ENCODE data around the gene EHMT1. TPM values are rescaled to one million over a fixed set of nuclear protein-coding genes. Genes with fewer than 3 reads are reported as not detected.
"Not testable (repeated sequence)": the region's sequence is repeated elsewhere in the genome, so short reads cannot be mapped to it uniquely, and the experiment has no call there.

The EHMT1 gene
- polyA plus RNA-seq, 3 donors = 10.1 to 46.5 (median 15.0) TPM

- H3K27ac Mint-ChIP-seq = no peak overlapping the region
- intact Hi-C loops (cut with micrococcal nuclease) = no loop called here
- H3K27me3 Mint-ChIP-seq (ENCODE audit: low read depth in 3 of 3) = peaks cover 10 to 16% (median 12%) of the 10 kb centered on the region in 3 donors
- no peak overlapping the region for H3K27ac ChIP-seq (ENCODE audit: low read depth in 1 of 2, low read length in 2 of 2)
- WGBS (ENCODE audit: insufficient coverage) = 91% methylated on average over 10 of the region's 10 CpGs
- no peaks in the 10 kb centered on the region for H3K4me1 ChIP-seq (ENCODE audit: control insufficient read depth in 1 of 2, insufficient read depth in 2 of 2, low read length in 2 of 2)
- no peak overlapping the region for H3K4me3 Mint-ChIP-seq
- DNase-seq = no peak
- H3K36me3 ChIP-seq (replicated peaks in 1 of 2; ENCODE audit: control insufficient read depth in 1 of 2, insufficient read depth in 2 of 2, low read length in 2 of 2) = no peaks in the 10 kb centered on the region
- peaks cover 0 to 6% (median 0%) of the 10 kb centered on the region in 7 donors for H3K9me3 Mint-ChIP-seq
- H3K36me3 Mint-ChIP-seq = no peaks in the 10 kb centered on the region
- H3K9me3 ChIP-seq (replicated peaks in 1 of 2; ENCODE audit: control insufficient read depth in 1 of 2, insufficient read depth in 1 of 2, low read length in 2 of 2) = no peaks in the 10 kb centered on the region
- no peaks in the 10 kb centered on the region for H3K4me1 Mint-ChIP-seq
- no peak overlapping the region for H3K4me3 ChIP-seq (replicated peaks in 1 of 3; ENCODE audit: low read depth in 2 of 3, low read length in 3 of 3)
- H3K27me3 ChIP-seq (ENCODE audit: control insufficient read depth in 2 of 2, insufficient read depth in 2 of 2, low read length in 2 of 2) = peaks cover 0 to 14% of the 10 kb centered on the region in 2 donors
- H3K9ac ChIP-seq (ENCODE audit: insufficient read depth, low read length, poor library complexity, severe bottlenecking) = no peak overlapping the region
- H4K20me1 ChIP-seq (ENCODE audit: insufficient read depth, low read length) = no peaks in the 10 kb centered on the region
- no peaks in the 10 kb centered on the region for H3K79me2 ChIP-seq (ENCODE audit: insufficient read depth, low read length)
- TF ChIP-seq CTCF (IDR thresholded peaks at IDR 0.05) = no peak
- no peak overlapping the region for H3K4me2 ChIP-seq (replicated peaks; ENCODE audit: extremely low read depth, low read length, poor library complexity, severe bottlenecking)
- no peak overlapping the region for H2AFZ ChIP-seq (ENCODE audit: insufficient read depth, low read depth, low read length, poor library complexity, severe bottlenecking)
These were observed 263.7 kb downstream of the EHMT1 start for GRCh38 chr9:137882506-137882821.

- H3K4me1 Mint-ChIP-seq; H3K79me2 ChIP-seq (ENCODE audit: insufficient read depth, low read length); intact Hi-C loops (cut with micrococcal nuclease); H3K27ac Mint-ChIP-seq; H3K27me3 Mint-ChIP-seq (ENCODE audit: low read depth in 3 of 3); H3K27ac ChIP-seq (ENCODE audit: low read depth in 1 of 2, low read length in 2 of 2); H2AFZ ChIP-seq (ENCODE audit: insufficient read depth, low read depth, low read length, poor library complexity, severe bottlenecking); H3K9me3 Mint-ChIP-seq; H3K4me2 ChIP-seq (replicated peaks; ENCODE audit: extremely low read depth, low read length, poor library complexity, severe bottlenecking); H3K4me3 ChIP-seq (replicated peaks in 1 of 3; ENCODE audit: low read depth in 2 of 3, low read length in 3 of 3); H3K27me3 ChIP-seq (ENCODE audit: control insufficient read depth in 2 of 2, insufficient read depth in 2 of 2, low read length in 2 of 2); H4K20me1 ChIP-seq (ENCODE audit: insufficient read depth, low read length); H3K9ac ChIP-seq (ENCODE audit: insufficient read depth, low read length, poor library complexity, severe bottlenecking); H3K36me3 Mint-ChIP-seq; DNase-seq; H3K4me3 Mint-ChIP-seq; H3K4me1 ChIP-seq (ENCODE audit: control insufficient read depth in 1 of 2, insufficient read depth in 2 of 2, low read length in 2 of 2); H3K36me3 ChIP-seq (replicated peaks in 1 of 2; ENCODE audit: control insufficient read depth in 1 of 2, insufficient read depth in 2 of 2, low read length in 2 of 2); H3K9me3 ChIP-seq (replicated peaks in 1 of 2; ENCODE audit: control insufficient read depth in 1 of 2, insufficient read depth in 1 of 2, low read length in 2 of 2): not testable (repeated sequence)
- 100% methylated on average over 1 of the region's 6 CpGs for WGBS (ENCODE audit: insufficient coverage)
These were observed 265.2 kb downstream of the EHMT1 start for GRCh38 chr9:137883977-137884376.

GRCh38 chr9:137884547-137884946 is 265.7 kb downstream of the EHMT1 start:
- H3K36me3 Mint-ChIP-seq; H3K4me3 ChIP-seq (replicated peaks in 1 of 3; ENCODE audit: low read depth in 2 of 3, low read length in 3 of 3); H3K4me1 Mint-ChIP-seq; H3K9me3 Mint-ChIP-seq; H3K36me3 ChIP-seq (replicated peaks in 1 of 2; ENCODE audit: control insufficient read depth in 1 of 2, insufficient read depth in 2 of 2, low read length in 2 of 2); H3K9ac ChIP-seq (ENCODE audit: insufficient read depth, low read length, poor library complexity, severe bottlenecking); H3K27ac Mint-ChIP-seq; DNase-seq; H3K27me3 ChIP-seq (ENCODE audit: control insufficient read depth in 2 of 2, insufficient read depth in 2 of 2, low read length in 2 of 2); H3K79me2 ChIP-seq (ENCODE audit: insufficient read depth, low read length); intact Hi-C loops (cut with micrococcal nuclease); H2AFZ ChIP-seq (ENCODE audit: insufficient read depth, low read depth, low read length, poor library complexity, severe bottlenecking); H3K4me1 ChIP-seq (ENCODE audit: control insufficient read depth in 1 of 2, insufficient read depth in 2 of 2, low read length in 2 of 2); H4K20me1 ChIP-seq (ENCODE audit: insufficient read depth, low read length); H3K4me2 ChIP-seq (replicated peaks; ENCODE audit: extremely low read depth, low read length, poor library complexity, severe bottlenecking); H3K4me3 Mint-ChIP-seq; H3K9me3 ChIP-seq (replicated peaks in 1 of 2; ENCODE audit: control insufficient read depth in 1 of 2, insufficient read depth in 1 of 2, low read length in 2 of 2); H3K27ac ChIP-seq (ENCODE audit: low read depth in 1 of 2, low read length in 2 of 2); H3K27me3 Mint-ChIP-seq (ENCODE audit: low read depth in 3 of 3): not testable (repeated sequence)
- WGBS (ENCODE audit: insufficient coverage) = 50% methylated on average over 2 of the region's 7 CpGs

GRCh38 chr9:137885121-137885520 is 266.3 kb downstream of the EHMT1 start:
- DNase-seq; H4K20me1 ChIP-seq (ENCODE audit: insufficient read depth, low read length); H3K79me2 ChIP-seq (ENCODE audit: insufficient read depth, low read length); H3K4me3 ChIP-seq (replicated peaks in 1 of 3; ENCODE audit: low read depth in 2 of 3, low read length in 3 of 3); H3K27ac Mint-ChIP-seq; H2AFZ ChIP-seq (ENCODE audit: insufficient read depth, low read depth, low read length, poor library complexity, severe bottlenecking); H3K36me3 Mint-ChIP-seq; H3K27me3 ChIP-seq (ENCODE audit: control insufficient read depth in 2 of 2, insufficient read depth in 2 of 2, low read length in 2 of 2); H3K27me3 Mint-ChIP-seq (ENCODE audit: low read depth in 3 of 3); H3K27ac ChIP-seq (ENCODE audit: low read depth in 1 of 2, low read length in 2 of 2); H3K4me1 ChIP-seq (ENCODE audit: control insufficient read depth in 1 of 2, insufficient read depth in 2 of 2, low read length in 2 of 2); H3K4me2 ChIP-seq (replicated peaks; ENCODE audit: extremely low read depth, low read length, poor library complexity, severe bottlenecking); intact Hi-C loops (cut with micrococcal nuclease); H3K4me3 Mint-ChIP-seq; H3K9ac ChIP-seq (ENCODE audit: insufficient read depth, low read length, poor library complexity, severe bottlenecking); H3K9me3 ChIP-seq (replicated peaks in 1 of 2; ENCODE audit: control insufficient read depth in 1 of 2, insufficient read depth in 1 of 2, low read length in 2 of 2); H3K9me3 Mint-ChIP-seq; H3K4me1 Mint-ChIP-seq; H3K36me3 ChIP-seq (replicated peaks in 1 of 2; ENCODE audit: control insufficient read depth in 1 of 2, insufficient read depth in 2 of 2, low read length in 2 of 2): not testable (repeated sequence)
- 90% methylated on average over 2 of the region's 12 CpGs for WGBS (ENCODE audit: insufficient coverage)
